SK-N-SH (cell line): ENCODE data around the gene WHRN. TPM values are rescaled to one million over a fixed set of nuclear protein-coding genes. Genes with fewer than 3 reads are reported as not detected.

Source experiments
- CTCF ChIA-PET: fragments of 300-600, 350-600 bp; formaldehyde crosslinking; extraction: SDS; loops from one replicate; lab custom pipeline; 2021; lab: Yijun Ruan, JAX
- POLR2A ChIA-PET: fragments of 350-600 bp; sonication (Branson Sonifier 250); formaldehyde crosslinking; extraction: SDS; loops from one replicate; lab custom pipeline; 2020; ENCODE audit warnings: antibody characterized with exemption, inconsistent platforms; lab: Yijun Ruan, JAX
- DNase-seq: peaks from one replicate; pipeline ENCODE4 v3.0.0; 2012
- H2AFZ ChIP-seq: fragments of 200-600 bp; sonication (generic); 2 replicates; pipeline ENCODE4 v1.8.1; 2016; ENCODE audit warnings: antibody characterized with exemption, mild to moderate bottlenecking, low read depth
- H3F3A ChIP-seq: fragments of 200-600 bp; sonication (generic); replicated peaks from 2 replicates; pipeline ENCODE3; 2016; ENCODE audit warnings: antibody characterized with exemption, mild to moderate bottlenecking; ENCODE audit not compliant: insufficient read depth
- H3K27ac ChIP-seq, 2 experiments: fragments of 200-500 bp in 1 of 2; fragments of 200-600 bp in 1 of 2; sonication (Bioruptor generic) in 1 of 2; sonication (generic), shearing (Covaris generic) in 1 of 2; 2 replicates each; pipeline versions ENCODE4 v1.5.1 to v1.6.1; 2014 to 2016; ENCODE audit warnings: low read depth in 2 of 2, inconsistent platforms in 1 of 2, low read length in 1 of 2, mild to moderate bottlenecking in 1 of 2, mixed read lengths in 1 of 2
- H3K27me3 ChIP-seq: fragments of 200-600 bp; sonication (generic), shearing (Covaris generic); 2 replicates; pipeline ENCODE4 v1.6.1; 2016; ENCODE audit warnings: mixed run types; ENCODE audit not compliant: insufficient read depth
- H3K36me3 ChIP-seq, 2 experiments: fragments of 200-500 bp in 1 of 2; fragments of 200-600 bp in 1 of 2; sonication (Bioruptor generic) in 1 of 2; sonication (generic) in 1 of 2; replicated peaks in 1 of 2; 2 replicates each; pipeline versions ENCODE3 to v1.5.1; 2014 to 2016; ENCODE audit warnings: low read length in 1 of 2, mild to moderate bottlenecking in 1 of 2; ENCODE audit not compliant: insufficient read depth in 2 of 2, control insufficient read depth in 1 of 2
- H3K4me1 ChIP-seq, 2 experiments: fragments of 200-500 bp in 1 of 2; fragments of 200-600 bp in 1 of 2; sonication (Bioruptor generic) in 1 of 2; sonication (generic), shearing (Covaris generic) in 1 of 2; 2 replicates each; pipeline versions ENCODE4 v1.5.1 to v1.6.1; 2014 to 2016; ENCODE audit warnings: low read depth in 1 of 2, low read length in 1 of 2, mixed run types in 1 of 2; ENCODE audit not compliant: insufficient read depth in 2 of 2, control insufficient read depth in 1 of 2
- H3K4me2 ChIP-seq: fragments of 200-600 bp; sonication (generic), shearing (Covaris generic); 2 replicates; pipeline ENCODE4 v1.6.1; 2017; ENCODE audit warnings: mixed run types
- H3K4me3 ChIP-seq, 2 experiments: fragments of 200-500 bp in 1 of 2; fragments of 200-600 bp in 1 of 2; sonication (Bioruptor generic) in 1 of 2; sonication (generic), shearing (Covaris generic) in 1 of 2; 2 replicates each; pipeline versions ENCODE4 v1.5.1 to v1.8.1; 2014 to 2016; ENCODE audit warnings: low read depth in 2 of 2, inconsistent platforms in 1 of 2, low read length in 1 of 2, mild to moderate bottlenecking in 1 of 2, mixed read lengths in 1 of 2, moderate library complexity in 1 of 2
- H3K79me2 ChIP-seq: fragments of 200-600 bp; sonication (generic); 2 replicates; pipeline ENCODE4 v1.8.1; 2017; ENCODE audit warnings: mild to moderate bottlenecking; ENCODE audit not compliant: insufficient read depth
- H3K9ac ChIP-seq: fragments of 200-600 bp; sonication (generic); 2 replicates; pipeline ENCODE4 v1.6.1; 2017; ENCODE audit warnings: mixed run types
- H3K9me2 ChIP-seq: fragments of 200-600 bp; sonication (generic); 2 replicates; pipeline ENCODE4 v1.6.1; 2017; ENCODE audit warnings: mixed run types
- H3K9me3 ChIP-seq: fragments of 200-600 bp; sonication (generic); 2 replicates; pipeline ENCODE4 v1.6.1; 2017; ENCODE audit warnings: mixed run types, mild to moderate bottlenecking, moderate library complexity
- H4K20me1 ChIP-seq: fragments of 200-600 bp; sonication (generic); 2 replicates; pipeline ENCODE4 v1.6.1; 2017; ENCODE audit warnings: mild to moderate bottlenecking, mixed run types; ENCODE audit not compliant: insufficient read depth
- CHD2 ChIP-seq: fragments of 150-350 bp; IDR thresholded peaks from 2 replicates; pipeline ENCODE4 v1.6.1; 2018; ENCODE audit warnings: low read length; ENCODE audit not compliant: partially characterized antibody
- FOXJ3 ChIP-seq: sonication (generic); formaldehyde crosslinking; IDR thresholded peaks from 2 replicates; pipeline ENCODE4 v1.5.1; 2020; ENCODE audit warnings: mild to moderate bottlenecking, missing genetic modification reagents
- FOXM1 ChIP-seq: IDR thresholded peaks from 2 replicates; pipeline ENCODE4 v1.4.0; 2012; ENCODE audit warnings: low read depth, mild to moderate bottlenecking
- GABPA ChIP-seq: IDR thresholded peaks from 2 replicates; pipeline ENCODE4 v1.4.0; 2012; ENCODE audit warnings: low read depth, mild to moderate bottlenecking
- GATA2 ChIP-seq: sonication (generic); formaldehyde crosslinking; IDR thresholded peaks from 2 replicates; pipeline ENCODE4 v1.5.0; 2020; ENCODE audit warnings: mild to moderate bottlenecking, missing genetic modification reagents
- JUND ChIP-seq: IDR thresholded peaks from 2 replicates; pipeline ENCODE4 v1.4.0; 2012
- NRF1 ChIP-seq: IDR thresholded peaks from 2 replicates; pipeline ENCODE4 v1.6.1; 2012; ENCODE audit warnings: low read depth, mild to moderate bottlenecking, low read length
- PBX3 ChIP-seq: IDR thresholded peaks from 2 replicates; pipeline ENCODE4; 2012
- RAD21 ChIP-seq: IDR thresholded peaks from 2 replicates; pipeline ENCODE4 v1.6.1; 2012; ENCODE audit warnings: mild to moderate bottlenecking, low read length
- RCOR1 ChIP-seq: fragments of 150-350 bp; IDR thresholded peaks from 2 replicates; pipeline ENCODE4 v1.6.1; 2017; ENCODE audit warnings: antibody characterized with exemption, low read length
- REST ChIP-seq: IDR thresholded peaks from 2 replicates; pipeline ENCODE4 v1.6.1; 2012; ENCODE audit warnings: mild to moderate bottlenecking, low read depth, low read length, moderate library complexity
- SIN3A ChIP-seq: IDR thresholded peaks from 2 replicates; pipeline ENCODE4 v1.6.1; 2012; ENCODE audit warnings: low read depth, mild to moderate bottlenecking, low read length, moderate library complexity, borderline replicate concordance
- TAF1 ChIP-seq: IDR thresholded peaks from 2 replicates; pipeline ENCODE4 v1.6.1; 2012; ENCODE audit warnings: low read depth, mild to moderate bottlenecking, low read length, moderate library complexity, borderline replicate concordance
- USF2 ChIP-seq: fragments of 150-350 bp; IDR thresholded peaks from 2 replicates; pipeline ENCODE4 v1.6.1; 2017; ENCODE audit warnings: antibody characterized with exemption, low read length, low read depth, borderline replicate concordance
- YY1 ChIP-seq: IDR thresholded peaks from 2 replicates; pipeline ENCODE4 v1.4.0; 2012; ENCODE audit warnings: low read depth, mild to moderate bottlenecking
- ZBTB33 ChIP-seq: IDR thresholded peaks from 2 replicates; pipeline ENCODE4 v1.4.0; 2012; ENCODE audit warnings: low read depth, borderline replicate concordance
- WGBS: methylation state at CpG from one replicate; pipeline ENCODE4 v1.1.6; 2017; ENCODE audit warnings: low lambda C conversion rate; 5-methylcytosine and 5-hydroxymethylcytosine counted together
- polyA plus RNA-seq, 3 experiments: library from polyadenylated mRNA; depleted of rRNA; stranded (reverse); fragments of >200 nt; gene quantifications; 2 replicates each; pipeline ENCODE4 v1.2.3, GENCODE V29; 2012

Gene WHRN
- polyA plus RNA-seq, 1 of the 3 experiments (the other 2 are of a cell fraction), result 4.6 TPM

- H3K4me1 ChIP-seq, result no peaks in the 10 kb centered on the region
- no peaks in the 10 kb centered on the region for H3K9me2 ChIP-seq
- H3K4me3 ChIP-seq, result no peak overlapping the region
- no peaks in the 10 kb centered on the region for H4K20me1 ChIP-seq
- no peaks in the 10 kb centered on the region; the same call in 1 of the 2 replicates for H3K27me3 ChIP-seq
- no peaks in the 10 kb centered on the region for H3K9me3 ChIP-seq
- no peaks in the 10 kb centered on the region for H3K36me3 ChIP-seq
- no peak for DNase-seq
- ChIA-PET POLR2A (no interaction called here), CTCF (no interaction called here)
- no peaks in the 10 kb centered on the region for H3K79me2 ChIP-seq
- no peak overlapping the region for H3K4me2 ChIP-seq
- TF ChIP-seq PBX3 (no peak), USF2 (no peak), TAF1 (no peak), REST (no peak), RCOR1 (no peak), JUND (no peak), GABPA (no peak), FOXJ3 (CRISPR knock-in tag) (no peak), RAD21 (no peak), ZBTB33 (no peak), NRF1 (no peak), FOXM1 (no peak), CHD2 (no peak), GATA2 (CRISPR knock-in tag) (no peak), YY1 (no peak), SIN3A (no peak)
- WGBS, result 22% methylated on average over 5 of the region's 5 CpGs
- no peak overlapping the region for H2AFZ ChIP-seq
- no peak overlapping the region for H3K9ac ChIP-seq
- H3F3A ChIP-seq, result no peaks in the 10 kb centered on the region
- H3K27ac ChIP-seq, result no peak overlapping the region
These were observed 39.8 kb upstream of the WHRN start for GRCh38 chr9:114545055-114545454.
